Mucosa of stomach (tissue), 1 donor: ENCODE results near the gene NPAS3.

Experiments used
- H3K27me3 ChIP-seq: one replicate; pipeline ENCODE4 v1.7.0; 2013; ENCODE audit warnings: mild to moderate bottlenecking, low read length; ENCODE audit not compliant: control insufficient read depth, insufficient read depth
- H3K36me3 ChIP-seq: one replicate; pipeline ENCODE4 v1.7.0; 2013; ENCODE audit warnings: low read length; ENCODE audit not compliant: control insufficient read depth, insufficient read depth
- H3K4me1 ChIP-seq: one replicate; pipeline ENCODE4 v1.7.0; 2013; ENCODE audit warnings: mild to moderate bottlenecking, low read length; ENCODE audit not compliant: control insufficient read depth, insufficient read depth
- H3K4me3 ChIP-seq: one replicate; pipeline ENCODE4 v1.7.0; 2013; ENCODE audit warnings: low read length
- H3K9ac ChIP-seq: one replicate; pipeline ENCODE4 v1.7.0; 2013; ENCODE audit warnings: mild to moderate bottlenecking, low read length, moderate library complexity
- H3K9me3 ChIP-seq: one replicate; pipeline ENCODE4 v1.7.0; 2013; ENCODE audit warnings: mild to moderate bottlenecking, low read length, moderate library complexity; ENCODE audit not compliant: control insufficient read depth
- donor health status: Pancreatic carcinoma.

NPAS3 gene

DNA sequence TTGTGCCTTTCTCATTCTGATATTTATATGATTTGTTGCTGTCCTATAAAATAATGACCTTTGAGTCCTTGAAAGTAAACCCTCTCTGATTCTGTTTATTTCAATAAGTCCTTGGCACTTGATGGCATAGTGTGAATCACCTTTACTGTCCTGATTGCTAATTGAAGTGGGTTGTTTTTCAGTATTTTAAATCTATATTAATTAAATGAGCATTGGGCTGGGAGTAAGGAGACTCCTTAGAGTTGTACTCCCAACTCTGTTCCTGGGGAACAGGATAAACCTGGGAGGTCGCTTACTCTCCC lies 776.5 kb downstream of the NPAS3 start:
- H3K9ac ChIP-seq = no peak overlapping the region
- no peaks in the 10 kb centered on the region for H3K4me1 ChIP-seq
- H3K27me3 ChIP-seq = no peaks in the 10 kb centered on the region
- H3K36me3 ChIP-seq = no peaks in the 10 kb centered on the region
- no peaks in the 10 kb centered on the region for H3K9me3 ChIP-seq
- H3K4me3 ChIP-seq = no peak overlapping the region

DNA sequence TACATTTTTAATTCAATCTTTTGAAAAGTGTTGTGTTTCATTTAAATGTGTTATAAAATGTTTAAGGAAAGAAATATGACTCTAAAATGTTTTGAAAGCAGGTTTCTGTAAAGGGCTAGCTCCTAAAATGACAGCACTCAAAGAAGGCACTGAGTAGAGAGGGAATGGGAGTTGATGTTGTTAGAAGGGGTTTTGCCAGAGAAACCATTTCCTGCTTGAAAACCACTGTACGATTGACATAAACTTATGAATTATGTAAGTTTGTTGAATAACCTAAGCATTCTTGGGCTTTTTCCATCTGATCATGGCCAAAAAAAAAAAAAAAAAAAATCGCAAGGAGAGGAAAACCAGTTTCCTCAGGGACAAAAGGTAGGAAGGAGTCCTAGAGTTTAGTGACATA lies 778.2 kb downstream of the NPAS3 start:
- Histone ChIP-seq H3K9me3 (no peaks in the 10 kb centered on the region), H3K27me3 (no peaks in the 10 kb centered on the region), H3K36me3 (no peaks in the 10 kb centered on the region), H3K9ac (no peak overlapping the region), H3K4me3 (no peak overlapping the region), H3K4me1 (no peaks in the 10 kb centered on the region)

- Histone ChIP-seq H3K9ac (no peak overlapping the region), H3K4me3 (no peak overlapping the region), H3K27me3 (no peaks in the 10 kb centered on the region), H3K36me3 (no peaks in the 10 kb centered on the region), H3K4me1 (no peaks in the 10 kb centered on the region), H3K9me3 (no peaks in the 10 kb centered on the region)
Measured at GRCh38 chr14:33717866-33718265, 779.2 kb downstream of the NPAS3 start.

GRCh38 chr14:33720284-33720787 lies 781.7 kb downstream of the NPAS3 start:
- Histone ChIP-seq H3K4me1 (no peaks in the 10 kb centered on the region), H3K36me3 (no peaks in the 10 kb centered on the region), H3K9ac (no peak overlapping the region), H3K4me3 (no peak overlapping the region), H3K27me3 (no peaks in the 10 kb centered on the region), H3K9me3 (no peaks in the 10 kb centered on the region)

- H3K4me3 ChIP-seq = no peak overlapping the region
- no peaks in the 10 kb centered on the region for H3K4me1 ChIP-seq
- H3K9ac ChIP-seq = no peak overlapping the region
- no peaks in the 10 kb centered on the region for H3K9me3 ChIP-seq
- no peaks in the 10 kb centered on the region for H3K36me3 ChIP-seq
- no peaks in the 10 kb centered on the region for H3K27me3 ChIP-seq
Measured at GRCh38 chr14:33726685-33727084, 788.0 kb downstream of the NPAS3 start.

DNA sequence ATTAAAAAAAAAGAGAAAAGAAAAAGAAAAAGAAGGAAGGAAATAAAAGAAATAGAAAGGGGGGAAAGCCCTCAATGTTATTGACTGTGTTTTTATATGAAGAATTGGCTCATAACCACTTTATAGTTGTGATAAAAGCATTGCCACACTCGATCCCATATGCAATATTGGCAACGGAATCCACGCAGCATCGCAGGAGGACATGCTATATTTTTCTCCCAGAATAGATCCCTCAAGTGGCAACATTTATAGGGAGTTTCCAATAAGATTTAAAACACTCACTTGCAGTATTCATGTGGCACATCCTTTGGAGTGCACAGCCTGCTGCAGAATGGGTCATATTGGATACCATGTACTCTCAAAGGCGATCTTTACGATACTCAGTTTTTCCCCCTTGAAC lies 788.9 kb downstream of the NPAS3 start:
- no peak overlapping the region for H3K4me3 ChIP-seq
- H3K9me3 ChIP-seq = no peaks in the 10 kb centered on the region
- no peak overlapping the region for H3K9ac ChIP-seq
- H3K36me3 ChIP-seq = no peaks in the 10 kb centered on the region
- no peaks in the 10 kb centered on the region for H3K27me3 ChIP-seq
- no peaks in the 10 kb centered on the region for H3K4me1 ChIP-seq

- no peaks in the 10 kb centered on the region for H3K36me3 ChIP-seq
- H3K4me1 ChIP-seq = no peaks in the 10 kb centered on the region
- no peak overlapping the region for H3K4me3 ChIP-seq
- H3K9me3 ChIP-seq = no peaks in the 10 kb centered on the region
- no peak overlapping the region for H3K9ac ChIP-seq
- no peaks in the 10 kb centered on the region for H3K27me3 ChIP-seq
Measured at GRCh38 chr14:33728010-33728498, 789.4 kb downstream of the NPAS3 start.

- H3K9me3 ChIP-seq = no peaks in the 10 kb centered on the region
- no peak overlapping the region for H3K4me3 ChIP-seq
- H3K27me3 ChIP-seq = no peaks in the 10 kb centered on the region
- H3K9ac ChIP-seq = no peak overlapping the region
- H3K4me1 ChIP-seq = no peaks in the 10 kb centered on the region
- H3K36me3 ChIP-seq = no peaks in the 10 kb centered on the region
Measured at GRCh38 chr14:33730156-33730555, 791.5 kb downstream of the NPAS3 start.

GRCh38 chr14:33732175-33732574 lies 793.5 kb downstream of the NPAS3 start:
- H3K27me3 ChIP-seq = no peaks in the 10 kb centered on the region
- H3K9ac ChIP-seq = no peak overlapping the region
- no peak overlapping the region for H3K4me3 ChIP-seq
- H3K36me3 ChIP-seq = no peaks in the 10 kb centered on the region
- no peaks in the 10 kb centered on the region for H3K4me1 ChIP-seq
- no peaks in the 10 kb centered on the region for H3K9me3 ChIP-seq

- H3K9ac ChIP-seq = no peak overlapping the region
- H3K27me3 ChIP-seq = no peaks in the 10 kb centered on the region
- H3K9me3 ChIP-seq = no peaks in the 10 kb centered on the region
- no peaks in the 10 kb centered on the region for H3K4me1 ChIP-seq
- H3K4me3 ChIP-seq = no peak overlapping the region
- no peaks in the 10 kb centered on the region for H3K36me3 ChIP-seq
Measured at GRCh38 chr14:33733310-33733709, 794.6 kb downstream of the NPAS3 start.

GRCh38 chr14:33733721-33734120 lies 795.0 kb downstream of the NPAS3 start:
- no peak overlapping the region for H3K9ac ChIP-seq
- H3K9me3 ChIP-seq = no peaks in the 10 kb centered on the region
- H3K27me3 ChIP-seq = no peaks in the 10 kb centered on the region
- no peak overlapping the region for H3K4me3 ChIP-seq
- no peaks in the 10 kb centered on the region for H3K36me3 ChIP-seq
- H3K4me1 ChIP-seq = no peaks in the 10 kb centered on the region

- H3K36me3 ChIP-seq = no peaks in the 10 kb centered on the region
- no peak overlapping the region for H3K4me3 ChIP-seq
Measured at GRCh38 chr14:33734387-33734786, 795.7 kb downstream of the NPAS3 start.

DNA sequence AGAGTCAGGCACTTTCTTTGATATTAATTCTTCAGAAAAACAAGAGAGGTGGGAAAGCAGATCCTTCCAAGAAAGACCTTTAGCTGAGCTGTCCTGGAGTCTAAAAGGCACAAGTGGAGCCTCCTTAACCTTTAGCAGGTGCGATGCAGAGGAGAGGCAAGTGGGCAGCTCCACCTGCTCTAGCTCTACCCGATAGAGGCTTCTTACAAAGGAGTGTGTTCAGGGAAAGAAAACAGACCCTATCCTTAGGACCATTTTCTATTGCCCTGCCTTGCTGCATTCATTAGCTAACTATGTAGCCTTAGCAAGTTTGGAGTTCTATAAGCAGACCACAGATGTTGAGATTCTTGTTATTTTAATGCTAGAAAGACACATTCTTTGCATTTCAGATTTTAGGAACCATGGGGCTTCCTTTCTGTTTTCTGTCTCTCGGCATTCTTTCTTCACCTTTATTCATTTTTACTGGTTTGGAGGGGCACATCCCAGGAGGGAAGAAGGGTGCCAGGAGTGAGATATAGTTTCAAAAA lies 797.7 kb downstream of the NPAS3 start:
- H3K27me3 ChIP-seq = no peaks in the 10 kb centered on the region
- H3K9me3 ChIP-seq = no peaks in the 10 kb centered on the region
- H3K9ac ChIP-seq = no peak overlapping the region
- no peaks in the 10 kb centered on the region for H3K4me1 ChIP-seq
- H3K4me3 ChIP-seq = no peak overlapping the region
- no peaks in the 10 kb centered on the region for H3K36me3 ChIP-seq

More at GRCh38 chr14:33734387-33734786, 795.7 kb downstream of the NPAS3 start:
- H3K9ac ChIP-seq = no peak overlapping the region
- no peaks in the 10 kb centered on the region for H3K27me3 ChIP-seq
- H3K9me3 ChIP-seq = no peaks in the 10 kb centered on the region
- no peaks in the 10 kb centered on the region for H3K4me1 ChIP-seq
